ENCODE measurements around the gene FRMD1. TPM values are rescaled to one million over a fixed set of nuclear protein-coding genes. Genes with fewer than 3 reads are reported as not detected.

Gene FRMD1
- total and polyA plus RNA-seq, 2 donors, result 1.3 to 23.1 TPM

DNA sequence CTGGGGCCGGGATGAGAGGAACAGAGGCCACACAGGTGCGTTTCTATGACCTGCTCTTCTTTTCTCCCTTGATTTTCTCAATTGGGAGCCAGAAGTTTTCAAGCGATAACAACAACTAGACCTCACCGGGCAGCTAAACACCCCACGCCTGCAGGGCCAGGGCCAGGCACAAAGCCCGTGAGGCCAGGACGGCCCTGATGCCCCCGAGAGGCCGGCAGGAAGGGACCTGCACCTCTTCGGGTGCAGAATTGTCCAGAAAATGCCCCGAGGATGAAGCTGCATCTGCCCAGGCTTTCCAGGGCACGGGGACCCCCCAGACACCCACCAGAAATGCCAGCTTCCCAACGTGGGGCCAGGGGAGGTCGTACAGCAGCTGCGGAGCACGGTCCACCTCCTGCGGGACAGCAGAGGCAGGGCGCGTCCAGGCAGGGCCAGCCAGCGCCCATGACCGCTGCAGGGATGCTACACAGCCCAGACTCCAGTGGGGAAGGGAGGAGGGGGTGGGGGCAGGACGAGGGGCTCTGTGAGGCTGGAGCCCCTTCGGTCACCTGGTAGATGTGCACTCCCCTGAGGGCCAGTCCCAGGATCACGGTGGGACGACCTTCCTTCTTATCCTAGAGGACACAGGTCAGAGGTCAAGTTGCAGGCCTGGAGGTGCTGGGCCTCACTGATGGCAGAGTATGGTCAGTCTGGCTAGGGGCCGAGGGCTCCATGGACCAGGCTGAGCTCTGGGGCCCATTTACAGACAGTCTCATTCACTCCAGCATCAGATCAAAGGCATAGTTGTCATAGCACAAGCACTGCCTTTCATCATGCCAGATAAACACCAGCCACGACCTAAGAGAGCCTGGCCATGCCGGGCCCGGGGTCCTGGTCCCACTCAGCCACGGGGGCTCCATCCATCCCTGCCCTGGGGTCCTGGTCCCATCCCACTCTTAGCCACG, 16.4 kb downstream of the FRMD1 start:
- Histone ChIP-seq H3K27ac (ENCODE audit: low read depth in 1 of 2, low read length in 1 of 2) (no peak overlapping the region), H3K4me1 (ENCODE audit: control insufficient read depth in 2 of 2, insufficient read depth in 2 of 2, low read length in 2 of 2) (no peaks in the 10 kb centered on the region), H3K27me3 (ENCODE audit: control insufficient read depth in 2 of 2, insufficient read depth in 1 of 2, low read length in 1 of 2) (no peaks in the 10 kb centered on the region), H3K9me3 (ENCODE audit: control insufficient read depth in 2 of 2, insufficient read depth in 1 of 2, low read length in 1 of 2) (no peaks in the 10 kb centered on the region), H3K4me3 (ENCODE audit: low read length in 2 of 2) (no peak overlapping the region), H3K36me3 (ENCODE audit: control insufficient read depth in 2 of 2, insufficient read depth in 2 of 2, low read length in 1 of 2) (no peaks in the 10 kb centered on the region)
- no peak for DNase-seq (ENCODE audit: low read depth in 6 of 9, low spot score in 9 of 9)
- 95% methylated on average over 31 of the region's 31 CpGs for WGBS

DNA sequence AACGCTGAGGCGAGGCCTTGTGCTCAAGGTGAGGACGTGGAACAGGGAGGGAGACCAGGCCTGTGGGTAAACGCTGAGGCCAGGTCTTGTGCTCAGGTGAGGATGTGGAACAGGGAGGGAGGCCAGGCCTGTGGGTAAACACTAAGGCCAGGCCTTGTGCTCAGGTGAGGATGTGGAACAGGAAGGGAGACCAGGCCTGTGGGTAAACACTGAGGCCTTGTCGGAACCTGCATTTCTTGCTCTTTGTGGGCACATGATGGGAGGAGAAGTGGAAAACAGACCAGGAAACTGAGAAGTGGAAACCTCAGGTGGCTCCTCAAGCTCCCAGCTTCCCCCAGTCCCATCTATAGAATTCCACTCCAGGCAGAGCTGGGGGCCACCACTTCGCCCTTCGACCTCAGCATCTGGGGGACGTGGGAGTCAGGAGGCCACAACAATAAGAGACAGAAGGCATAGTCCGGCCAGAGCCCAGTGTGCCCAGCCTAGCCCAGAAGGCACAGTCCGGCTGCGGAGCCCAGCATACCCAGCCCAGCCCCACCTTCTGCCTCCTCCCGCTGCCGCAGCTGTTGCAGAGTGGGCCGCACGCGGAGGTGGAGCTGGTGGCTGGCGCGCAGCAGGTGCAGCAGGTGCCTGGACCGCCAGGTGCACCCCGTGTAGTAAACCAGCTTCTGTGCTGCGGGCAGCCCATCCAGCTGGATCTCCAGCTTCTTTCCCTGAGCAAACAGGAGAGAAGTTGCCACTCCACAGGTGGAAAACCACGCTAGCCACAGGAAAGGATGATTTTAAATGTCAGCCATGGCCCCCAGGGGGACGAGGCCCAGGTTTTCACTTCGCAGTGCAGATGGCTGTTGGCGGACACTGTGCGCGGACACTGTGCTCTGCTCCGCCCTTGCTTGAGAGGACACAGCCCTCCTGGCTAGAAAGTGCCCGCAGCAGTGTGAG, 17.5 kb downstream of the FRMD1 start:
- Histone ChIP-seq H3K27me3 (ENCODE audit: control insufficient read depth in 2 of 2, insufficient read depth in 1 of 2, low read length in 1 of 2) (no peaks in the 10 kb centered on the region), H3K36me3 (ENCODE audit: control insufficient read depth in 2 of 2, insufficient read depth in 2 of 2, low read length in 1 of 2) (no peaks in the 10 kb centered on the region), H3K4me3 (ENCODE audit: low read length in 2 of 2) (no peak overlapping the region), H3K4me1 (ENCODE audit: control insufficient read depth in 2 of 2, insufficient read depth in 2 of 2, low read length in 2 of 2) (no peaks in the 10 kb centered on the region), H3K27ac (ENCODE audit: low read depth in 1 of 2, low read length in 1 of 2) (no peak overlapping the region), H3K9me3 (ENCODE audit: control insufficient read depth in 2 of 2, insufficient read depth in 1 of 2, low read length in 1 of 2) (no peaks in the 10 kb centered on the region)
- WGBS, result 90% methylated on average over 29 of the region's 29 CpGs
- DNase-seq (ENCODE audit: low read depth in 6 of 9, low spot score in 9 of 9), result no peak

DNA sequence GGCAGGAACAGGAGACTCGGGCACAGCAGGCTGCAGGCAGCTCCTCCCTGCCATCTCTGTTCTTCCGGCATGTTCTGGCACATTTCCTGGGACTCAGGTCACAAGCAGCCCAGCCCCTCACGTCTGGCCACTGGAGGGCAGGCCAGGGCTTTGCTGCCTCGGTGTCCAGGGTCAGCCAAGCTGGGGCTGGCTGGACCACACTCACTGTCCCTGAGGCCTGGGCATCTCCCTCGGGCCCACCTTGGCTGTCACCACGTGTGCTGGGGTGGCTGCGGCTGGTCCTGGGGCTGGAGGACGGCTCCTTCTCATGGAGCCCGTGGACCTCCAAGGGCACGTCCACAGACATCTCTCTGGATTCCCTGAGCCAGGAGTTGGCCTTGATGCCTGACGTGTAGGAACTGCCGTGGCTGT, 18.5 kb downstream of the FRMD1 start:
- Histone ChIP-seq H3K27me3 (ENCODE audit: control insufficient read depth in 2 of 2, insufficient read depth in 1 of 2, low read length in 1 of 2) (no peaks in the 10 kb centered on the region), H3K9me3 (ENCODE audit: control insufficient read depth in 2 of 2, insufficient read depth in 1 of 2, low read length in 1 of 2) (no peaks in the 10 kb centered on the region), H3K4me3 (ENCODE audit: low read length in 2 of 2) (no peak overlapping the region), H3K4me1 (ENCODE audit: control insufficient read depth in 2 of 2, insufficient read depth in 2 of 2, low read length in 2 of 2) (no peaks in the 10 kb centered on the region), H3K27ac (ENCODE audit: low read depth in 1 of 2, low read length in 1 of 2) (no peak overlapping the region), H3K36me3 (ENCODE audit: control insufficient read depth in 2 of 2, insufficient read depth in 2 of 2, low read length in 1 of 2) (no peaks in the 10 kb centered on the region)
- no peak for DNase-seq (ENCODE audit: low read depth in 6 of 9, low spot score in 9 of 9)
- 84% methylated on average over 12 of the region's 12 CpGs for WGBS

DNA sequence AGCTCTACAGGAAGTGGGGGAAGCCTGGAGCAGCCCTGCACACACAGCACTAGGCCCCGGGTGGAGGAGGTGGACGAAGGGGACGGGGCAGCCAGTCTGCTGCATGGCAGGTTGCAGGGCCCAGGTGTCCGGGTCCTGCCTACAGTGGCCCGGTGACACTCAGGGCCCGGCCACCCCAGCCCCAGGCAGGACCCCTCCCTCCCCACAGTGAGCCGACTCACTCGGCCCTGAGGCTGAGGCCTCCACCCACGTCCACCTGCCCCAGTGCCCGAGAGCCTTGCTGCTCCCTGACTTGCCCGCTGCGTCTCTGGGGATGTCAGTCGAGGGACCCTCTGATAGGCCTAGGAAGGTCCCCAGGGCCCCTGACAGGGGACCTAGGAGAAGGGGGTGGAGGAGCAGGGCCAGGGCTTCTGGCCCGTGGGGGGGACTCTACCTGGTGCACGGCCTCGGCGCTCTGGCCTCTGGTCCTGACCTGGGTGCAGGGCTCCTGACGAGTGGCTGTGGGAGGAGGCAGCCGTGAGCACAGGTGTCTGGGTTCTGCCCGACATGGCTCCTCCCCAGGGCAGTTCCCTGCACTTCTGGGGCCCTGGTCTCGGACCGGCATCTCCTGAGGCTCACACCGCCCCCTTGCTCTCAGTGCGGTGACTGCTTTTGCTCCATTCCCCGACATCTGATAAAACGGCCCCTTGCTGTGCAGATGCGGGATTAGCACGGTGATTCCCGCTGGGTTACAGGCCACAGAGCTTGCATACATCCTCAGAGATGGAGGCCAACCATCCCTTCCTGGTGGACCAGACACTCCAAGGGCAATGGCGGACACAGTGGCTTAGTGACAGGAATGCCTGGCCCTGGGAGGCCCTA, 20.1 kb downstream of the FRMD1 start:
- Histone ChIP-seq H3K27ac (ENCODE audit: low read depth in 1 of 2, low read length in 1 of 2) (no peak overlapping the region), H3K27me3 (ENCODE audit: control insufficient read depth in 2 of 2, insufficient read depth in 1 of 2, low read length in 1 of 2) (no peaks in the 10 kb centered on the region), H3K9me3 (ENCODE audit: control insufficient read depth in 2 of 2, insufficient read depth in 1 of 2, low read length in 1 of 2) (no peaks in the 10 kb centered on the region), H3K36me3 (ENCODE audit: control insufficient read depth in 2 of 2, insufficient read depth in 2 of 2, low read length in 1 of 2) (no peaks in the 10 kb centered on the region), H3K4me3 (ENCODE audit: low read length in 2 of 2) (no peak overlapping the region), H3K4me1 (ENCODE audit: control insufficient read depth in 2 of 2, insufficient read depth in 2 of 2, low read length in 2 of 2) (no peaks in the 10 kb centered on the region)
- no peak for DNase-seq (ENCODE audit: low read depth in 6 of 9, low spot score in 9 of 9)
- WGBS, result 92% methylated on average over 30 of the region's 30 CpGs

DNA sequence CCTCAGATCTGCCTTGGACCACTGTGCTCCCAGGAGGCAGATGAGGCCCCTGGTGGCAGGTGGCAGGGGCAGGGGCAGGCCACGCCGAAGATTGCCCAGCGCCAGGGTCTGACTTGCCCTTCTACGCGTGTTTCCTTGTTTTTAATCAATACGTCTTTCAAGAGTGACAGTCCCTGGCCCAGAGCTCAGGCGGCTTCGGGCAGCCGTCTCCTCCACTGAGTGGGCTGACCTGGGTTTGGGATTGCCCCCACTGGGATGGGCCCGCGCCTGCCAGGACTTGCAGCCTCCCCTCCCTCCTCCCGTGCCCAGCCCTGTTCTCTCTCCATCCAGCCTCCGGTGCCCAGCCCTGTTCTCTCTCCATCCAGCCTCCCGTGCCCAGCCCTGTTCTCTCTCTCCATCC, 21.2 kb downstream of the FRMD1 start:
- no peaks in the 10 kb centered on the region for H3K36me3 ChIP-seq (ENCODE audit: control insufficient read depth in 2 of 2, insufficient read depth in 2 of 2, low read length in 1 of 2)
- H3K4me3 ChIP-seq (ENCODE audit: low read length in 2 of 2), result no peak overlapping the region
- no peaks in the 10 kb centered on the region for H3K9me3 ChIP-seq (ENCODE audit: control insufficient read depth in 2 of 2, insufficient read depth in 1 of 2, low read length in 1 of 2)
- no peak overlapping the region for H3K27ac ChIP-seq (ENCODE audit: low read depth in 1 of 2, low read length in 1 of 2)
- 95% methylated on average over 14 of the region's 14 CpGs for WGBS
- H3K4me1 ChIP-seq (ENCODE audit: control insufficient read depth in 2 of 2, insufficient read depth in 2 of 2, low read length in 2 of 2), result no peaks in the 10 kb centered on the region
- no peaks in the 10 kb centered on the region for H3K27me3 ChIP-seq (ENCODE audit: control insufficient read depth in 2 of 2, insufficient read depth in 1 of 2, low read length in 1 of 2)
- DNase-seq (ENCODE audit: low read depth in 6 of 9, low spot score in 9 of 9), result no peak

DNA sequence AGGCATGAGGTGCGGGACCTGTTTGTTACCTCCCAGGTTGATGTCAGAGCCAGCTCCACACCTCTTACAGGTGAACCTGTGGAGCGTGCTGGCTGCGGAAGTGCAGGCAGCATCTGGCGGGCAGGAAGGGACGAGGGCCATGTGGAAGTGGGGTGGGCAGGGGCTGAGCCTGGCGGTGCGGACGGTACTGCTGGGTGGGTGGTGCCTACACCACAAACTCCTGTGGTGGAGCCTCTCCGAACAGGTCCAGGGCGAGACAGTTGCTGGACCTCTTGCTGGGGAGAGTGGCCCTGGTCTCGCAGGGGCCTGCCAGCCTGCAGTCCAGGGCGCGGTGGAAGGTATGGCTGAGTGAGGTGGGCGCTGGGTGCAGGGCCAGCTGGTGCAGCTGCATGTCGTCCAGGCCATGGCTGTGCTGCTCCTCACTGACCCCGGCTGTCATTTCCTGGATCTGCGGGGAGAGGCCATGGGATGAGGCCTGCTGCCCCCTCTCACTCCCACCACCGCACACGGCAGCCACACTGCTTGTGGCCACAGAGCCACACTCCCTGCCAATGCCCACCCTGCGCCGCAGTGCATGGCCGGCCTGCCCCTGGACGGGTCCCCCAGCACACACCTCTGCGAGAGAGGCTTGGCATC, 22.0 kb downstream of the FRMD1 start:
- Histone ChIP-seq H3K27ac (ENCODE audit: low read depth in 1 of 2, low read length in 1 of 2) (no peak overlapping the region), H3K4me3 (ENCODE audit: low read length in 2 of 2) (no peak overlapping the region), H3K36me3 (ENCODE audit: control insufficient read depth in 2 of 2, insufficient read depth in 2 of 2, low read length in 1 of 2) (no peaks in the 10 kb centered on the region), H3K27me3 (ENCODE audit: control insufficient read depth in 2 of 2, insufficient read depth in 1 of 2, low read length in 1 of 2) (no peaks in the 10 kb centered on the region), H3K9me3 (ENCODE audit: control insufficient read depth in 2 of 2, insufficient read depth in 1 of 2, low read length in 1 of 2) (no peaks in the 10 kb centered on the region), H3K4me1 (ENCODE audit: control insufficient read depth in 2 of 2, insufficient read depth in 2 of 2, low read length in 2 of 2) (no peaks in the 10 kb centered on the region)
- DNase-seq (ENCODE audit: low read depth in 6 of 9, low spot score in 9 of 9), result no peak
- 96% methylated on average over 24 of the region's 24 CpGs for WGBS

DNA sequence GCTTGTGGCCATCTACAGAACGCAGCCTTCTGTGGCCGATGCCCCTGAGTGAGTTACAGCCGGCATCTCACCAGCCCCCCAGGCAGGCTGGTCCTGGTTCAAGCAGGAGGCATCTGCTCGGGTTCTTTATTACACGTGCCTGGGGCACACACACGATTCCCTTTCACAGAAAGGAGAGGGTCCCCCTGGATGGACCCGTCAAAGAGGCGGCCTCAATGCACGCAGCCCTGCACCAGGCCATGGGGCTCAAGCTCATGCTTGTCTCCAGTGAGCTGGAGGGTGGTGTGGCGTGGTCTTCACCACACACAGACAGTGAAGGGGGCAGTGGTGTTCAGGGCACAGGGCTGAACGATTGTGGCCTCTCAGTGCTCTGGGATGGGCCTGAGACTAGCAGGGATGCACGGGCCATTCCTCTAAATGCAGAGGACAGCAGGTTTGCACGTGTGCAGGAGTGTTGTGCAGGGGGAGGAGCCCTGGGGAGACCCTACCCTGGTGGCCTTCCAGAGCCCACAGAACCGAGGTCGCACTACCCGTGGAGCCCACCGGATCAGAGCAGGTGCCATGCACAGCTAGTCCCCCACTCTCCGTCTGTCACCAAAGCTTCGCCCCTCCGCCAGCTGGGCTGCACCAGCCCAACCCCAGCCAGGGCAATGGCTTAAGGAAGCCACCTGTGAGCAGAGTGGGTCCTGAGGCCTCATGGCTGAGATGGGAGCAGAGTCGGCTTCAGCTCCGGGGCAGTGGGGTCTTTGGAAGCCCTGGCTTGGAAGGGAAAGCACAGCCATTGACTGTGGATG, 23.1 kb downstream of the FRMD1 start:
- DNase-seq (ENCODE audit: low read depth in 6 of 9, low spot score in 9 of 9), result no peak
- H3K27ac ChIP-seq (ENCODE audit: low read depth in 1 of 2, low read length in 1 of 2), result no peak overlapping the region
- 94% methylated on average over 22 of the region's 22 CpGs for WGBS
- H3K9me3 ChIP-seq (ENCODE audit: control insufficient read depth in 2 of 2, insufficient read depth in 1 of 2, low read length in 1 of 2), result no peaks in the 10 kb centered on the region
- H3K4me1 ChIP-seq (ENCODE audit: control insufficient read depth in 2 of 2, insufficient read depth in 2 of 2, low read length in 2 of 2), result no peaks in the 10 kb centered on the region
- H3K36me3 ChIP-seq (ENCODE audit: control insufficient read depth in 2 of 2, insufficient read depth in 2 of 2, low read length in 1 of 2), result no peaks in the 10 kb centered on the region
- no peak overlapping the region for H3K4me3 ChIP-seq (ENCODE audit: low read length in 2 of 2)
- H3K27me3 ChIP-seq (ENCODE audit: control insufficient read depth in 2 of 2, insufficient read depth in 1 of 2, low read length in 1 of 2), result no peaks in the 10 kb centered on the region
